ENCODE data around the gene DNAJA2.

GRCh38 chr16:46971271-46971670 is 2.2 kb downstream of the DNAJA2 start:
- TF ChIP-seq REST (tag by site-specific recombination; IDR thresholded peaks at IDR 0.05) (no peak), ZSCAN30 (tag by site-specific recombination; IDR thresholded peaks at IDR 0.05) (no peak), ZBTB20 (tag by site-specific recombination; IDR thresholded peaks at IDR 0.05) (no peak), CTCF (tag by site-specific recombination; IDR thresholded peaks at IDR 0.05) (no peak), ZNF558 (tag by site-specific recombination; IDR thresholded peaks at IDR 0.05) (no peak), ZNF549 (tag by site-specific recombination; IDR thresholded peaks at IDR 0.05) (no peak)

Data from HEK293 (cell line).